ENCODE data around the gene PIWIL1. TPM values are rescaled to one million over a fixed set of nuclear protein-coding genes. Genes with fewer than 3 reads are reported as not detected.

The PIWIL1 gene
- total RNA-seq, 1 experiment from 2014 or later, result not detected

- intact Hi-C loops (cut with micrococcal nuclease; ENCODE audit: unreplicated experiment), result no loop called here
These were observed 33.9 kb upstream of the PIWIL1 start for GRCh38 chr12:130303781-130304180.

DNA sequence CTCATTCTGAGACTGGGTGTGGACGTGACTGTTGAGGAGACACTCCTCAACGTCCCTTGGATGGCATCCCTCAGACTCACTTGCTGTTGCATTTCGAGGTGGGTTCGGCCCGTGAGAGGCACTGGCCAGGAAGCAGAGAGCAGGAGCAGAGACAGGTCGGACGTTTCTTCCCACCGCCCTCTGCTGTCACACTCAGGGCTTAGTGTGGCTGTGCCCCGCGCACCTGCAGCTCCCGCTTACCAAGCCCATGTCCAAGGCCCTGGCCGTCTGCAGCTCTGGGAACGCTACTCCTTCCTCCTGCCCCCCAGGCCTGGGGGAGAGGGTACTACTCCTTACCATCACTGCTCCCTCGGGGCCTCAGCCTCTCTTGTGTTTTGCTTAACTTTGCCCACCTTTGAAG, 29.8 kb upstream of the PIWIL1 start:
- peaks cover 25% of the 10 kb centered on the region for H3K27me3 ChIP-seq (ENCODE audit: insufficient read depth, low read depth)
- H4K20me1 ChIP-seq (ENCODE audit: insufficient read depth), result no peaks in the 10 kb centered on the region
- TF ChIP-seq CTCF (conservative IDR thresholded peaks at IDR 0.05), result no peak
- no peak for TF ChIP-seq EZH2 (IDR thresholded peaks at IDR 0.05; ENCODE audit: low read depth)
- intact Hi-C loops (cut with micrococcal nuclease; ENCODE audit: unreplicated experiment), result no loop called here
- no peak overlapping the region for H3K27ac ChIP-seq
- no peaks in the 10 kb centered on the region for H3K9me3 ChIP-seq (ENCODE audit: insufficient read depth, low read depth)
- no peak overlapping the region for H3K4me3 ChIP-seq
- H3K79me2 ChIP-seq (ENCODE audit: low read depth), result no peaks in the 10 kb centered on the region
- H3K9me2 ChIP-seq (ENCODE audit: insufficient read depth), result no peaks in the 10 kb centered on the region
- BruUV-seq (replicated peaks), result no TSS peak
- H3F3A ChIP-seq (ENCODE audit: insufficient read depth, low read depth), result no peaks in the 10 kb centered on the region
- ChIA-PET CTCF (no interaction called here), POLR2A (ENCODE audit: unreplicated experiment) (no interaction called here)
- no peak overlapping the region for H2AFZ ChIP-seq
- H3K4me1 ChIP-seq (replicated peaks; ENCODE audit: insufficient read depth), result no peaks in the 10 kb centered on the region
- H3K36me3 ChIP-seq (ENCODE audit: low read depth), result no peaks in the 10 kb centered on the region
- H3K4me2 ChIP-seq, result no peak overlapping the region
- no peak for DNase-seq

More at GRCh38 chr12:130303781-130304180, 33.9 kb upstream of the PIWIL1 start:
- Histone ChIP-seq H2AFZ (no peak overlapping the region), H3K4me1 (replicated peaks; ENCODE audit: insufficient read depth) (no peaks in the 10 kb centered on the region), H3K27ac (no peak overlapping the region), H3F3A (ENCODE audit: insufficient read depth, low read depth) (peaks cover 5% of the 10 kb centered on the region; the same call in 1 of the 2 replicates), H3K4me2 (no peak overlapping the region), H3K27me3 (ENCODE audit: insufficient read depth, low read depth) (peaks cover 44% of the 10 kb centered on the region), H4K20me1 (ENCODE audit: insufficient read depth) (no peaks in the 10 kb centered on the region), H3K9me3 (ENCODE audit: insufficient read depth, low read depth) (no peaks in the 10 kb centered on the region), H3K79me2 (ENCODE audit: low read depth) (no peaks in the 10 kb centered on the region), H3K36me3 (ENCODE audit: low read depth) (no peaks in the 10 kb centered on the region), H3K9me2 (ENCODE audit: insufficient read depth) (no peaks in the 10 kb centered on the region), H3K4me3 (no peak overlapping the region)
- ChIA-PET CTCF (no interaction called here), POLR2A (ENCODE audit: unreplicated experiment) (no interaction called here)
- no TSS peak for BruUV-seq (replicated peaks)
- TF ChIP-seq EZH2 (IDR thresholded peaks at IDR 0.05; ENCODE audit: low read depth), result no peak
- TF ChIP-seq CTCF (conservative IDR thresholded peaks at IDR 0.05), result no peak
- DNase-seq, result no peak

GRCh38 chr12:130308393-130308792, 29.3 kb upstream of the PIWIL1 start:
- no peaks in the 10 kb centered on the region for H3K36me3 ChIP-seq (ENCODE audit: low read depth)
- H3K9me3 ChIP-seq (ENCODE audit: insufficient read depth, low read depth), result no peaks in the 10 kb centered on the region
- no peak overlapping the region for H3K4me2 ChIP-seq
- H3K27ac ChIP-seq, result no peak overlapping the region
- H3K27me3 ChIP-seq (ENCODE audit: insufficient read depth, low read depth), result peaks cover 19% of the 10 kb centered on the region; the same call in 1 of the 2 replicates
- H4K20me1 ChIP-seq (ENCODE audit: insufficient read depth), result no peaks in the 10 kb centered on the region
- H2AFZ ChIP-seq, result no peak overlapping the region
- H3K9me2 ChIP-seq (ENCODE audit: insufficient read depth), result no peaks in the 10 kb centered on the region
- no peaks in the 10 kb centered on the region for H3K4me1 ChIP-seq (replicated peaks; ENCODE audit: insufficient read depth)
- TF ChIP-seq CTCF (conservative IDR thresholded peaks at IDR 0.05) (no peak), EZH2 (IDR thresholded peaks at IDR 0.05; ENCODE audit: low read depth) (no peak)
- BruUV-seq (replicated peaks), result no TSS peak
- no peaks in the 10 kb centered on the region for H3K79me2 ChIP-seq (ENCODE audit: low read depth)
- ChIA-PET POLR2A (ENCODE audit: unreplicated experiment) (no interaction called here), CTCF (no interaction called here)
- H3K4me3 ChIP-seq, result no peak overlapping the region
- no peaks in the 10 kb centered on the region for H3F3A ChIP-seq (ENCODE audit: insufficient read depth, low read depth)
- intact Hi-C loops (cut with micrococcal nuclease; ENCODE audit: unreplicated experiment), result no loop called here
- DNase-seq, result no peak
